NCI-H1048 (cell line): ENCODE measurements around the gene AK8.

ENCODE experiments used
- DNase-seq: peaks from one replicate; lab custom pipeline; 2025; lab: John Stamatoyannopoulos, UW

Gene AK8

GRCh38 chr9:132887181-132888120 is 9.4 kb upstream of the AK8 start:
- DNase-seq = no peak

- DNase-seq = no peak
Measured at GRCh38 chr9:132886334-132886725, 8.2 kb upstream of the AK8 start.

- no peak for DNase-seq
Measured at GRCh38 chr9:132885720-132886333, 7.7 kb upstream of the AK8 start.

- no peak for DNase-seq
Measured at GRCh38 chr9:132883349-132884294, 5.5 kb upstream of the AK8 start.

GRCh38 chr9:132882616-132883015 is 4.5 kb upstream of the AK8 start:
- DNase-seq = no peak

- no peak for DNase-seq
Measured at GRCh38 chr9:132881826-132882225, 3.7 kb upstream of the AK8 start.

GRCh38 chr9:132880324-132880661 is 2.2 kb upstream of the AK8 start:
- DNase-seq = no peak

GRCh38 chr9:132879457-132880323 is 1.6 kb upstream of the AK8 start:
- DNase-seq = no peak

- no peak for DNase-seq
Measured at GRCh38 chr9:132878695-132879456, 792 bp upstream of the AK8 start, which contains the start of gene SPACA9. Gene SPACA9 (plus strand): TSS chr9:132878898. CDS start chr9:132883948, 5,050 bp downstream.

- DNase-seq = no peak
Measured at GRCh38 chr9:132877458-132877823, 643 bp downstream of the AK8 start.

GRCh38 chr9:132876849-132877248 is 1.2 kb downstream of the AK8 start:
- no peak for DNase-seq

- DNase-seq = no peak
Measured at GRCh38 chr9:132875159-132875558, 2.9 kb downstream of the AK8 start.

- DNase-seq = no peak
Measured at GRCh38 chr9:132873403-132873802, 4.7 kb downstream of the AK8 start.

- DNase-seq = no peak
Measured at GRCh38 chr9:132869266-132869665, 8.8 kb downstream of the AK8 start.

- DNase-seq = no peak
Measured at GRCh38 chr9:132866898-132867297, 11.2 kb downstream of the AK8 start.

GRCh38 chr9:132864691-132865090 is 13.4 kb downstream of the AK8 start:
- DNase-seq = no peak

GRCh38 chr9:132864277-132864676 is 13.8 kb downstream of the AK8 start:
- no peak for DNase-seq

GRCh38 chr9:132863096-132863495 is 15.0 kb downstream of the AK8 start:
- no peak for DNase-seq

GRCh38 chr9:132862533-132862932 is 15.6 kb downstream of the AK8 start:
- no peak for DNase-seq

- no peak for DNase-seq
Measured at GRCh38 chr9:132861666-132862065, 16.4 kb downstream of the AK8 start.

GRCh38 chr9:132858751-132859150 is 19.3 kb downstream of the AK8 start:
- DNase-seq = no peak
